GM12872 (cell line): ENCODE data around the gene SLC25A39.

ENCODE experiments used
- CTCF ChIP-seq: IDR thresholded peaks from 3 replicates; pipeline ENCODE4 v1.5.1; 2011; ENCODE audit warnings: low read depth, mild to moderate bottlenecking, low read length, moderate library complexity; ENCODE audit not compliant: insufficient read depth

Gene SLC25A39

GRCh38 chr17:44284024-44284400 lies 40.6 kb downstream of the SLC25A39 start:
- no peak for TF ChIP-seq CTCF

DNA sequence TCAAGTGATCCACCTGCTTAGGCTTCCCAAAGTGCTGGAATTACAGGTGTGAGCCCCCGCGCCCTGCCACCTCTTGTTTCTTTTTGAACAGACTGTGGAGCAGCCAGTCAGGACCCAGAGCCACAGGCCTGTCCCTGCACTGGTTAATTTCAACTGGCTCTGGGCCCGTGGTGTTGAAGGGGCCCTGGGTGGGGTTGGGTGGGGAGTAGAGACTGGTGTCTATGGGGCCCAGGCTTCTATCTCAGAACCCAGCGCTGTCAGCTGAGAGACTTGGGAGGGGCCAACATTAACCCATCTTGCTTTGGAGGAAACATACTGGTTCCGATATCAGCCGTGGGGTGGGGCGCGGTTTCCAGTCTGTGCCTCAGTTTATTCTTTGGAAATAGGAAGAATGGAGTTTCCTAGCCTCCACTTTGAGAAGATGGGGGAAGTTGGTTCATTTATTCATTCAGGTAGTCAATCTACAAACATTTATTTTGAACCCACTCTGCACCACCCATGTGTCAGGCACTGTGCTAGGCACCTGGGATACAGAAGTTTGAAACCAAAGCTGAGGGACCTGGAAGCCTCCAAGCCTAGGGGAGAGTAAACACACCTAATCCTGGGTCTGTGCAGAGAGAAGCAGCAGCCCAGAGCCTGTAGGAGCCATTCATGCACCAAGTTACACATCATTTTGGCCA lies 41.1 kb downstream of the SLC25A39 start:
- TF ChIP-seq CTCF: no peak

- no peak for TF ChIP-seq CTCF
Measured at GRCh38 chr17:44282264-44282663, 42.4 kb downstream of the SLC25A39 start.

DNA sequence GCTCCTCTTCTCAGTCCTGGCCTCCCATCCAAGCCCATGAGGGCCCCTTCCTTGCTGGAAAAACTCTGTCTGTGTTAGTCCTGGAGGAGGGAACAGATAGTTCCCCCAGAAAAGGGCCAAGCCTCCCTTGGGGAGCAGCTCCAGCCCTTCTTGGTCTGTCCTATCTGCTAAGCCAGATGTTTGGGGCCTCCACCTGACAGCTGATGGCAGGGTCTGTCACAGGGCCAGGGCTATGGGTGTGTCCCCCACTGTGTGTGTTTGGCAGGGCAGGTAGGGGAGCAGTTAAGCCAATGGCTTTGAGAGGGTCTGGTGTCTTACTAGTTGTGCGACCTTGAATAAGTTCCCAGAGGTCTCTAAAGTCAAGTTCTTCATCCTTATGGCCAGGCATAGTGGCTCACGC lies 43.1 kb downstream of the SLC25A39 start:
- TF ChIP-seq CTCF: no peak

DNA sequence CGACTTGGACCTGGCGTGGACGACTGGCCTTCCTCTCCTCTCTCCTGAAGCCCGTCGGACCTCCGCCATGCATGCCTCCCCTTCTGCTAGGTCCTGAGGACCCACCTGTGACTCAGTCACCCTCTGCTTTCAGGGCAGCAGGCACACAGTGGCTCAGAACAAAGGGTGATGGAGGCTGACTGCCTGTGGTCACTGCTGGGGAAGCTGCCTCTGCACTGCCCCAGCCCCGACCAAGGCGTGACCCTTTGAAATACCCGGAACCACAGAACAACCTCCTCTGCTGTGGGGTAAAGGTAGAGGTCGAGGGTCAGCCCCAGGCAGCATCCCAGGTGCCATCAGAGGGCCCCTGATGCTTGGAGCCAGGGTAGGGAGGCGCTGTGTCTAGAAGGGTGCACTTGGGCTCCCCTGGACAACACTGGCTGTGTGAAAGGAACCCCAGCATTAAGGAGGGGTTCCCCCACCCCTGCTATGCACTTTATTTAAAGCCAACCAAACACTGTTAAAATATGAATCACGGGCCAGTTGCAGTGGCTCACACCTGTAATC lies 44.2 kb downstream of the SLC25A39 start:
- no peak for TF ChIP-seq CTCF

GRCh38 chr17:44279666-44280391 lies 44.8 kb downstream of the SLC25A39 start:
- TF ChIP-seq CTCF: no peak

GRCh38 chr17:44279346-44279665 lies 45.3 kb downstream of the SLC25A39 start:
- TF ChIP-seq CTCF: no peak
